GM21576 (cell line): ENCODE measurements around the gene FRMD4A.

Source experiments
- ATAC-seq: cut with Tn5 transposase; IDR thresholded peaks from one replicate; pipeline ENCODE4 v1.9.1; 2021; ENCODE audit warnings: mild to moderate bottlenecking, moderate library complexity; ENCODE audit not compliant: unreplicated experiment

Gene FRMD4A

GRCh38 chr10:13669182-13669855 lies 661.4 kb downstream of the FRMD4A start:
- no peak for ATAC-seq

GRCh38 chr10:13668126-13668525 lies 662.6 kb downstream of the FRMD4A start:
- no peak for ATAC-seq

- ATAC-seq = no peak
Measured at GRCh38 chr10:13665516-13666262, 665.0 kb downstream of the FRMD4A start.

- no peak for ATAC-seq
Measured at GRCh38 chr10:13661256-13661655, 669.5 kb downstream of the FRMD4A start.

- ATAC-seq = no peak
Measured at GRCh38 chr10:13660551-13660920, 670.2 kb downstream of the FRMD4A start.

- ATAC-seq = no peak
Measured at GRCh38 chr10:13659887-13660550, 670.7 kb downstream of the FRMD4A start.

- ATAC-seq = no peak
Measured at GRCh38 chr10:13658871-13659685, 671.6 kb downstream of the FRMD4A start.

GRCh38 chr10:13658264-13658663 lies 672.5 kb downstream of the FRMD4A start:
- no peak for ATAC-seq

GRCh38 chr10:13657101-13657680 lies 673.5 kb downstream of the FRMD4A start:
- ATAC-seq = no peak

- ATAC-seq = no peak
Measured at GRCh38 chr10:13656337-13657100, 674.2 kb downstream of the FRMD4A start.

GRCh38 chr10:13654846-13655245 lies 675.9 kb downstream of the FRMD4A start:
- no peak for ATAC-seq

- ATAC-seq = no peak
Measured at GRCh38 chr10:13654118-13654830, 676.5 kb downstream of the FRMD4A start.

- ATAC-seq = no peak
Measured at GRCh38 chr10:13652860-13653259, 677.9 kb downstream of the FRMD4A start.

GRCh38 chr10:13651969-13652720 lies 678.6 kb downstream of the FRMD4A start:
- no peak for ATAC-seq

GRCh38 chr10:13650961-13651360 lies 679.8 kb downstream of the FRMD4A start:
- ATAC-seq = no peak

- ATAC-seq = no peak
Measured at GRCh38 chr10:13649844-13650520, 680.7 kb downstream of the FRMD4A start.

GRCh38 chr10:13648425-13648824 lies 682.3 kb downstream of the FRMD4A start:
- no peak for ATAC-seq

GRCh38 chr10:13644866-13645265 lies 685.9 kb downstream of the FRMD4A start:
- ATAC-seq = no peak
